ENCODE measurements around the gene FHIT. TPM values are rescaled to one million over a fixed set of nuclear protein-coding genes. Genes with fewer than 3 reads are reported as not detected.

FHIT gene
- total RNA-seq, 1 donor from 2014 or later: 0.53 TPM

- DNase-seq (ENCODE audit: low read depth): no peak
These were observed 867.9 kb downstream of the FHIT start for GRCh38 chr3:60383345-60383744.

GRCh38 chr3:60366486-60366885 lies 884.8 kb downstream of the FHIT start:
- DNase-seq (ENCODE audit: low read depth): no peak

GRCh38 chr3:60365360-60365759 lies 885.9 kb downstream of the FHIT start:
- DNase-seq (ENCODE audit: low read depth): no peak

GRCh38 chr3:60364475-60364874 lies 886.8 kb downstream of the FHIT start:
- no peak for DNase-seq (ENCODE audit: low read depth)

- DNase-seq (ENCODE audit: low read depth): no peak
These were observed 887.4 kb downstream of the FHIT start for GRCh38 chr3:60363817-60364216.

GRCh38 chr3:60355825-60356224 lies 895.4 kb downstream of the FHIT start:
- no peak for DNase-seq (ENCODE audit: low read depth)

GRCh38 chr3:60351481-60351880 lies 899.8 kb downstream of the FHIT start:
- DNase-seq (ENCODE audit: low read depth): no peak

GRCh38 chr3:60344340-60344739 lies 906.9 kb downstream of the FHIT start:
- DNase-seq (ENCODE audit: low read depth): no peak

- DNase-seq (ENCODE audit: low read depth): no peak
These were observed 907.4 kb downstream of the FHIT start for GRCh38 chr3:60343831-60344230.

- no peak for DNase-seq (ENCODE audit: low read depth)
These were observed 911.9 kb downstream of the FHIT start for GRCh38 chr3:60339304-60339703.

- no peak for DNase-seq (ENCODE audit: low read depth)
These were observed 913.8 kb downstream of the FHIT start for GRCh38 chr3:60337421-60337820.

GRCh38 chr3:60336061-60336460 lies 915.2 kb downstream of the FHIT start:
- no peak for DNase-seq (ENCODE audit: low read depth)

GRCh38 chr3:60333710-60334109 lies 917.5 kb downstream of the FHIT start:
- DNase-seq (ENCODE audit: low read depth): no peak

- no peak for DNase-seq (ENCODE audit: low read depth)
These were observed 921.1 kb downstream of the FHIT start for GRCh38 chr3:60330107-60330506.

GRCh38 chr3:60325610-60326170 lies 925.6 kb downstream of the FHIT start:
- DNase-seq (ENCODE audit: low read depth): no peak

- no peak for DNase-seq (ENCODE audit: low read depth)
These were observed 927.6 kb downstream of the FHIT start for GRCh38 chr3:60323651-60324050.

GRCh38 chr3:60323180-60323579 lies 928.1 kb downstream of the FHIT start:
- no peak for DNase-seq (ENCODE audit: low read depth)

- no peak for DNase-seq (ENCODE audit: low read depth)
These were observed 928.9 kb downstream of the FHIT start for GRCh38 chr3:60322298-60322856.

- no peak for DNase-seq (ENCODE audit: low read depth)
These were observed 931.9 kb downstream of the FHIT start for GRCh38 chr3:60319179-60319858.

- no peak for DNase-seq (ENCODE audit: low read depth)
These were observed 935.0 kb downstream of the FHIT start for GRCh38 chr3:60316121-60316797.

- no peak for DNase-seq (ENCODE audit: low read depth)
These were observed 937.2 kb downstream of the FHIT start for GRCh38 chr3:60313951-60314461.

- no peak for DNase-seq (ENCODE audit: low read depth)
These were observed 937.9 kb downstream of the FHIT start for GRCh38 chr3:60313231-60313798.

Measured in myocyte (in vitro differentiated cells).